ENCODE data around the gene INTS7.

DNA sequence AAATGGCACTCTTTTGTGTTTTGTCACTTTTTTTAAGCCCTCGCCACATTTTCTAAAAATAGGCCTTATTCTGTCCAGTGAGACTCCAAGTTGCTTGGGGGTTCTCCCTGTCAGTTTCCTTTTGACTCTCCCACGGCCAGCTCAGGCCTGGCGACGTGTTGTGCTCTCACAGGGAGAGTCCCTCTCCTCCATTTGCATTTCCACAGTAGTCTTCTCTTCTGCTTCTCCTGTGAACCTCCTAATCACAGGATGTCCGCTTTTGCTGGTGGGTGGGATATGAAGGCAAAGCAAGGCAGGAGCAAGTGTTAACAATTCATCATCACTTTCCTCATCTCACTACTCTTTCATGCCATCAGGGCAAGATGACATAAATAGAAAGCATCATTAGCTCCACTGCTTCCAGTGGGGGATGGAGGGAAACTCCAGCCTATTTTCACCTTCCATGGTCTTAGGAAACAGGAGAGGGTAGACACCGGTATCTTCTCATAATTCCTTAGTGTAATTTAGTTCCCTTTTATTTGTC lies 99.8 kb downstream of the INTS7 start:
- TF ChIP-seq, protein P1, sequence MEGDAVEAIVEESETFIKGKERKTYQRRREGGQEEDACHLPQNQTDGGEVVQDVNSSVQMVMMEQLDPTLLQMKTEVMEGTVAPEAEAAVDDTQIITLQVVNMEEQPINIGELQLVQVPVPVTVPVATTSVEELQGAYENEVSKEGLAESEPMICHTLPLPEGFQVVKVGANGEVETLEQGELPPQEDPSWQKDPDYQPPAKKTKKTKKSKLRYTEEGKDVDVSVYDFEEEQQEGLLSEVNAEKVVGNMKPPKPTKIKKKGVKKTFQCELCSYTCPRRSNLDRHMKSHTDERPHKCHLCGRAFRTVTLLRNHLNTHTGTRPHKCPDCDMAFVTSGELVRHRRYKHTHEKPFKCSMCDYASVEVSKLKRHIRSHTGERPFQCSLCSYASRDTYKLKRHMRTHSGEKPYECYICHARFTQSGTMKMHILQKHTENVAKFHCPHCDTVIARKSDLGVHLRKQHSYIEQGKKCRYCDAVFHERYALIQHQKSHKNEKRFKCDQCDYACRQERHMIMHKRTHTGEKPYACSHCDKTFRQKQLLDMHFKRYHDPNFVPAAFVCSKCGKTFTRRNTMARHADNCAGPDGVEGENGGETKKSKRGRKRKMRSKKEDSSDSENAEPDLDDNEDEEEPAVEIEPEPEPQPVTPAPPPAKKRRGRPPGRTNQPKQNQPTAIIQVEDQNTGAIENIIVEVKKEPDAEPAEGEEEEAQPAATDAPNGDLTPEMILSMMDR (IDR thresholded peaks at IDR 0.05; ENCODE audit: low read depth, low read length, missing input control), result no peak
- TF ChIP-seq, protein P2, sequence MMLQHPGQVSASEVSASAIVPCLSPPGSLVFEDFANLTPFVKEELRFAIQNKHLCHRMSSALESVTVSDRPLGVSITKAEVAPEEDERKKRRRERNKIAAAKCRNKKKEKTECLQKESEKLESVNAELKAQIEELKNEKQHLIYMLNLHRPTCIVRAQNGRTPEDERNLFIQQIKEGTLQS (IDR thresholded peaks at IDR 0.05), result no peak
- no peak for TF ChIP-seq GABPA (IDR thresholded peaks at IDR 0.05 in 1 of 2, conservative IDR thresholded peaks at IDR 0.05 in 1 of 2)
